Measurements from ENCODE around the gene MYPN.
A peak's percentile ranks its signal among the peaks of the same experiment; 100 is the strongest.

Gene MYPN

GRCh38 chr10:68096913-68097516, 12.3 kb upstream of the MYPN start:
- DNase-seq (ENCODE audit: low spot score) = peak; percentile 95

- no peak for DNase-seq (ENCODE audit: low spot score)
Observed at GRCh38 chr10:68099736-68100135, 9.6 kb upstream of the MYPN start.

- DNase-seq (ENCODE audit: low spot score) = no peak
Observed at GRCh38 chr10:68101066-68101465, 8.2 kb upstream of the MYPN start.

GRCh38 chr10:68103261-68103878, 5.9 kb upstream of the MYPN start:
- DNase-seq (ENCODE audit: low spot score) = no peak

DNA sequence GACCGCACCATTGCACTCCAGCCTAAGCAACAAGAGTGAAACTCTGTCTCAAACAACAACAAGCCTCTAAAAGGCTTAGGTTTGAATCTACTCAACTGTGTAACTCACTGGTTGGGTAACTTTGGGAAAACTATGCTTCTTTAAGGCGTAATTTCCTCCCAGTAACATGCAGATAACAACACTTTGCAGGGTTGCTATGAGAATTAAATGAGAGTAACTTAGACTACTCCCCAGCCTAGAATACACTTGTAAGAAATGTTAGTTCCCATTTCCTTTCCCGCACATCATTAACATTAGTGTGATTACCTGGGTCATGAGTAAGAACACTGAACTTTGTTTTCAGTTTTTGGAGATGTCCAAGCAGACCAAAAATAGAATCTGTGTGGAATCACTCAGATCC, 5.4 kb upstream of the MYPN start:
- no peak for DNase-seq (ENCODE audit: low spot score)

- DNase-seq (ENCODE audit: low spot score) = no peak
Observed at GRCh38 chr10:68105820-68106219, 3.5 kb upstream of the MYPN start.

DNA sequence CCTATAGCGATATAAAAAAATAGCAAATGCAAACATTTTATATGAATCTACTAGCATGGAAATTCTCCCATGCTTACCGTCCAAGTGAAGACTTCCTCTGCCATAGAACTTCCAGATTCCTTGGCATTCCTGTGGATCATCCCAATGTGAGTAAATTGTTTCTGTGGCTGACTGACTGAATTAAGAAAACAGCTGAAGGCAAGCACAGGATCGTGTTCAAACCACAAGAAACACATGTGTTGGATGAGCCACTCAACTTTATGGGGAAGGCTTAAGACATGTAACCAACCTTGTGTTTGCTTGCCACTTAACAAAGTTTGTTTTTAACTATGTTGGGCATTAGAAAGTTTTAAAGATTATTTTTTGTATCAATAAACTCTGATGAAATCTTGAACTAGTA, 2.6 kb upstream of the MYPN start:
- DNase-seq (ENCODE audit: low spot score) = no peak

GRCh38 chr10:68107651-68108050, 1.6 kb upstream of the MYPN start:
- DNase-seq (ENCODE audit: low spot score) = no peak

DNA sequence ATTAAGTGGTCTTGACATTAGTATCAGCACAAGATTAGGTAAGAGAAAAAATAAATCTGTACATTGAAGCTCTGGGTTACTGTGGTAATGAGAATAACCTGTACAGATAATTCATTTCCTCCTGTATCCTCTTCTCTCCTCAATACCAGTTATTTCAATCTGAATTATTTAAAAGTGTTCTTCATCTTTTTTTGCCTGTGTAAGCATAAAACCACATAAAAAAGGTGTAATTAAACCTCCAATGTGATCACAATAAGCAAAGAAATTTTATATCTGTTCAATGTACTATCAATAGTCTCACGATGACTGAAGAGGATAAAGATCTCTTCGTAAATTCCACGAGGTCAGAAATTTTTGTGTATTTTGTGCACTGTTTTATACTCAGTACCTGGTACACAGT, 1.2 kb upstream of the MYPN start:
- no peak for DNase-seq (ENCODE audit: low spot score)

- no peak for DNase-seq (ENCODE audit: low spot score)
Observed at GRCh38 chr10:68108653-68109052, 635 bp upstream of the MYPN start.

GRCh38 chr10:68110027-68110426, 739 bp downstream of the MYPN start:
- no peak for DNase-seq (ENCODE audit: low spot score)

- no peak for DNase-seq (ENCODE audit: low spot score)
Observed at GRCh38 chr10:68111584-68111983, 2.3 kb downstream of the MYPN start.

GRCh38 chr10:68112837-68113236, 3.5 kb downstream of the MYPN start:
- no peak for DNase-seq (ENCODE audit: low spot score)

DNA sequence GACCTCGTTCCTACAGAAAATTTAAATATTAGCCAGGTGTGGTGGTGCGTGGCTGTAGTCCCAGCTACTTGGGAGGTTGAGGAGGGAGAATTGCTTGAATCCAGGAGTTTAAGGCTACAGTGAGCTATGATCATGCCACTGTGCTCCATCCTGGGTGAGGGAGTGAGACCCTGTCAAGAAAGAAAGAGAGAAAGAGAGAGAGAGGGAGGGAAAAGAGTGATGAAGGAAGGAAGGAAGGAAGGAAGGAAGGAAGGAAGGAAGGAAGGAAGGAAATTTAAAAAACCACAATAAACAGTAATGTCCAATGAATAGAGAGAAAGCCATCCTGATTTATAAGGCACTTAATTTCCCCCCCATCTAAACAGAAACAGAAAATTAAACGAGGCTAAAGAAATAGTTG, 9.4 kb downstream of the MYPN start:
- no peak for DNase-seq (ENCODE audit: low spot score)

GRCh38 chr10:68121020-68121743, 11.9 kb downstream of the MYPN start:
- no peak for DNase-seq (ENCODE audit: low spot score)

DNA sequence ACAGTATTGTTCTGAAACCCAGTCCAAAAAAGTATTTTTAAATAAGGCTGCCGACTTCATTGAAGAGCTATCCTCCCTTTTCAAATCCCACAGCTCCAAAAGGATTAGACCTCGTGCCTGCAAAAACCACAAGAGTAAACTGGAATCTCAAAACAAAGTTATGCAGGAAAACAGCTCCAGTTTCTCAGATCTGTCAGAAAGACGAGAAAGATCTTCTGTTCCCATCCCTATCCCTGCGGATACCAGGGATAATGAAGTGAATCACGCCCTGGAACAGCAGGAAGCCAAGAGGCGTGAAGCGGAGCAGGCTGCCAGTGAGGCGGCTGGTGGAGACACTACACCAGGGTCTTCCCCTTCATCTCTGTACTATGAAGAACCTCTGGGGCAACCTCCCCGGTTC, 12.6 kb downstream of the MYPN start:
- DNase-seq (ENCODE audit: low spot score) = no peak

DNA sequence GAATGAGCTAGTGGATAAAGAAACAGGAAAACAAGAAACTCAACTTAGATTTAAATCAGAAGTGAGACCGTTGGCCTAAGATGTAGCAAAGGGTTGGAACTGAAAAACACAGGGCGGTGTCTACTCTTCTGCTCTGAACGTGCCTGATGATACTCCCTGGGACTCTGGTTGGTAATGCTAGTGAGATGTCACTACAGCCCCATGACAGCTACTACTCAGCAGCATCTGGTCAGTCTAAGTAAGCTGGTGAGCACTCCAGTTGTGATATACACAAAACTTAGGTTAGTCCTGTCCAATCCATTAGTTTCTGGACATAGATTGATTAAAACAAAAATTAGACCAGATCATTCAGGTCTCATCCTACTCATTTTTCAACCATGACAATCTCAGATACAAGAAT, 15.4 kb downstream of the MYPN start:
- DNase-seq (ENCODE audit: low spot score) = no peak

GRCh38 chr10:68125772-68126171, 16.5 kb downstream of the MYPN start:
- DNase-seq (ENCODE audit: low spot score) = no peak

DNA sequence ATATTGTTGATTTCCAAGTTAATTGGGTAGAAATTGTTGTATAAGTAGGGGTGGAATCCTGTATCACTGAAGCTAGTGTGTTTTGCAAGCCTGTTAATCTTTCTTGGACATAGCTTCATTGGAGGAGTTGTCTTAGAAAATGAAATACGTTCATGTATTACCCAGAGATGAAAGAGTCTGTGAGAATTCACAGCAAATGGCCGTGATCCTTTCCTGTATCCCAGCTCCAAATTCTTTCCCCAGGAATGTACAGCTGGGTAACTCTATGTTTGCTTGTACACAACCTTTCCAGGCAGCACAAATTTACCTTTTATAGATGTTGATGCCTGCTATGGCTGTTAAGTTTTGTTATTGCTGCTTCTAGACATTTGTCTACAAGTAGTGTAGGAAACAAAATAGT, 18.7 kb downstream of the MYPN start:
- no peak for DNase-seq (ENCODE audit: low spot score)

GRCh38 chr10:68132391-68132790, 23.1 kb downstream of the MYPN start:
- DNase-seq (ENCODE audit: low spot score) = no peak

- DNase-seq (ENCODE audit: low spot score) = no peak
Observed at GRCh38 chr10:68133523-68133922, 24.2 kb downstream of the MYPN start.

DNA sequence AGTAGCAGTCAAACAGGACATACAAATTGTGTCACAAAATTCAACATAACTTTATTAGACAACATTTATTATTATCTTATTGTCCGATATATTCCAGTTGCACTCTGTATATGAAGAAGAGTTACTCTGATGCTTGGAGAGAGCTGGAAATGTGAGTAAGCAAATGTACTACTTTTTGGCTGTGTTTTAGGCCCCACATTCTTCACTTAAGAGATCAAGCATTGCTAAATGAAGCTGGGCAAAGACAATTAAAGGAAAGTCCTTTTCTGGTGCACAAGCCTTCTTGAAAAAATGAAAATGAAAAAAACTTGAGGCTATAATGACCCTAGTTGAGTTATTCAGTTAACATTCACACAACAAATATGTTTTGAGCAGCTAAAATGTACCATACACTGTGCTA, 26.1 kb downstream of the MYPN start:
- no peak for DNase-seq (ENCODE audit: low spot score)

GRCh38 chr10:68135922-68136792, 26.9 kb downstream of the MYPN start:
- peak; percentile 93 for DNase-seq (ENCODE audit: low spot score)
